Esophagus muscularis mucosa (tissue), 4 donors: ENCODE measurements around the gene ZNF526. TPM values are rescaled to one million over a fixed set of nuclear protein-coding genes. Genes with fewer than 3 reads are reported as not detected.

Experiments used
- DNase-seq: peaks from one replicate; pipeline ENCODE4 v3.0.0-alpha.2; 2017; ENCODE audit errors: extremely low spot score
- H3K27ac ChIP-seq, 4 donors: fragments of 200-600 bp; sonication (generic); replicated peaks in 1 of 4; 1 replicate in 3 of 4; 2 replicates in 1 of 4; pipeline ENCODE4 v1.5.1; 2016 to 2019; ENCODE audit warnings: mild to moderate bottlenecking in 1 of 4
- H3K27me3 ChIP-seq, 4 donors: fragments of 200-600 bp; sonication (generic); one replicate each; pipeline versions ENCODE4 v1.5.1 to v1.6.0; 2016 to 2019
- H3K36me3 ChIP-seq, 4 donors: fragments of 200-600 bp; sonication (generic); one replicate each; pipeline ENCODE4 v1.5.1; 2016 to 2019
- H3K4me1 ChIP-seq, 4 donors: fragments of 200-600 bp; sonication (generic); one replicate each; pipeline ENCODE4 v1.5.1; 2016 to 2019
- H3K4me3 ChIP-seq, 4 donors: fragments of 200-600 bp; sonication (generic); 1 replicate in 2 of 4; 2 replicates in 2 of 4; pipeline ENCODE4 v1.5.1; 2016 to 2019; ENCODE audit warnings: mild to moderate bottlenecking in 4 of 4, moderate library complexity in 1 of 4
- H3K9me3 ChIP-seq, 4 donors: fragments of 200-600 bp; sonication (generic); 1 replicate in 3 of 4; 2 replicates in 1 of 4; pipeline ENCODE4 v1.5.1; 2016 to 2019
- CTCF ChIP-seq, 3 experiments: fragments of 200-600 bp in 2 of 3; fragments of 450-650 bp in 1 of 3; sonication (generic) in 2 of 3; IDR thresholded peaks; one replicate each; pipeline ENCODE4 v1.5.1; 2017 to 2019; ENCODE audit warnings: antibody characterized with exemption in 3 of 3, mild to moderate bottlenecking in 2 of 3, moderate library complexity in 1 of 3
- EP300 ChIP-seq: sonication (generic); formaldehyde crosslinking; IDR thresholded peaks from one replicate; pipeline ENCODE4 v1.6.1; 2017; ENCODE audit warnings: antibody characterized with exemption
- POLR2A ChIP-seq: fragments of 450-650 bp; IDR thresholded peaks from one replicate; pipeline ENCODE4 v1.6.1; 2017; ENCODE audit warnings: antibody characterized with exemption, moderate library complexity, mild to moderate bottlenecking, low read depth
- POLR2AphosphoS5 ChIP-seq, 2 donors: sonication (generic); formaldehyde crosslinking; IDR thresholded peaks; one replicate each; pipeline ENCODE4 v1.6.1; 2017; ENCODE audit warnings: antibody characterized with exemption in 2 of 2
- WGBS: methylation state at CpG from one replicate; pipeline ENCODE4 v1.1.5; 2018; 5-methylcytosine and 5-hydroxymethylcytosine counted together
- intact Hi-C: fragments of 100-400 bp; cut with DNase I; formaldehyde crosslinking; loops from one replicate; pipeline ENCODE4 v1.15.1; 2023
- total RNA-seq, 4 donors: library from RNA; depleted of rRNA; stranded (reverse); fragments of >200 nt; gene quantifications; one replicate each; pipeline versions ENCODE4 v1.1.0 to v1.2.1, GENCODE V29; 2016

The ZNF526 gene
- total RNA-seq, 4 donors from 2014 or later, result 4.3 to 8.6 (median 7.1) TPM

GRCh38 chr19:42185277-42185676 lies 34.8 kb upstream of the ZNF526 start:
- Histone ChIP-seq H3K4me3 (no peak overlapping the region), H3K4me1 (no peaks in the 10 kb centered on the region), H3K27ac (no peak overlapping the region), H3K27me3 (peaks cover 0 to 28% (median 12%) of the 10 kb centered on the region in 4 donors), H3K36me3 (no peaks in the 10 kb centered on the region), H3K9me3 (no peaks in the 10 kb centered on the region)
- no peak for TF ChIP-seq EP300
- no peak for TF ChIP-seq POLR2AphosphoS5 (IDR thresholded peaks at IDR 0.05)
- TF ChIP-seq CTCF (IDR thresholded peaks at IDR 0.05), result no peak
- TF ChIP-seq POLR2A, result no peak
- DNase-seq, result no peak
- intact Hi-C loops, result loop anchor here (2.0 kb wide), 1 partner anchor 52 kb away; the partner anchor contains the start of gene POU2F2

GRCh38 chr19:42188665-42189064 lies 31.4 kb upstream of the ZNF526 start:
- 67% methylated on average over 1 of the region's 1 CpG for whole genome bisulfite sequencing
- no peak for DNase-seq
- no peak overlapping the region for H3K4me3 ChIP-seq
- H3K4me1 ChIP-seq, result no peaks in the 10 kb centered on the region
- H3K27me3 ChIP-seq, result no peaks in the 10 kb centered on the region
- TF ChIP-seq POLR2A, result no peak
- TF ChIP-seq CTCF (IDR thresholded peaks at IDR 0.05), result no peak
- TF ChIP-seq EP300, result no peak
- no peak for TF ChIP-seq POLR2AphosphoS5 (IDR thresholded peaks at IDR 0.05)
- H3K9me3 ChIP-seq, result peaks cover 0 to 6% (median 0%) of the 10 kb centered on the region in 4 donors
- H3K36me3 ChIP-seq, result no peaks in the 10 kb centered on the region
- intact Hi-C loops, result no loop called here
- H3K27ac ChIP-seq, result no peak overlapping the region

- 69% methylated on average over 3 of the region's 3 CpGs for WGBS
- Histone ChIP-seq H3K27me3 (no peaks in the 10 kb centered on the region), H3K4me3 (no peak overlapping the region), H3K4me1 (no peaks in the 10 kb centered on the region), H3K36me3 (no peaks in the 10 kb centered on the region), H3K27ac (no peak overlapping the region), H3K9me3 (peaks cover 0 to 7% (median 0%) of the 10 kb centered on the region in 4 donors)
- TF ChIP-seq POLR2AphosphoS5 (IDR thresholded peaks at IDR 0.05) (no peak), POLR2A (no peak), CTCF (IDR thresholded peaks at IDR 0.05) (no peak), EP300 (no peak)
- no peak for DNase-seq
- intact Hi-C loops, result no loop called here
Measured at GRCh38 chr19:42189133-42189532, 31.0 kb upstream of the ZNF526 start.

- TF ChIP-seq POLR2A (no peak), POLR2AphosphoS5 (IDR thresholded peaks at IDR 0.05) (no peak), EP300 (no peak), CTCF (IDR thresholded peaks at IDR 0.05) (no peak)
Measured at GRCh38 chr19:42191330-42191729, 28.8 kb upstream of the ZNF526 start.

GRCh38 chr19:42191855-42192254 lies 28.3 kb upstream of the ZNF526 start:
- no peaks in the 10 kb centered on the region for H3K4me1 ChIP-seq
- TF ChIP-seq POLR2AphosphoS5 (IDR thresholded peaks at IDR 0.05), result no peak
- peaks cover 0 to 7% (median 0%) of the 10 kb centered on the region in 4 donors for H3K9me3 ChIP-seq
- intact Hi-C loops, result no loop called here
- 57% methylated on average over 3 of the region's 3 CpGs for WGBS
- peaks cover 0 to 2% (median 0%) of the 10 kb centered on the region in 4 donors for H3K36me3 ChIP-seq
- H3K27ac ChIP-seq, result no peak overlapping the region
- no peaks in the 10 kb centered on the region for H3K27me3 ChIP-seq
- no peak for DNase-seq
- no peak overlapping the region for H3K4me3 ChIP-seq

More at GRCh38 chr19:42191330-42191729, 28.8 kb upstream of the ZNF526 start:
- Histone ChIP-seq H3K9me3 (peaks cover 0 to 7% (median 0%) of the 10 kb centered on the region in 4 donors), H3K27me3 (no peaks in the 10 kb centered on the region), H3K4me3 (no peak overlapping the region), H3K36me3 (no peaks in the 10 kb centered on the region), H3K27ac (no peak overlapping the region), H3K4me1 (no peaks in the 10 kb centered on the region)
- no peak for DNase-seq
- 78% methylated on average over 1 of the region's 1 CpG for WGBS
- intact Hi-C loops, result no loop called here
